ENCODE data around the gene SLIT3. TPM values are rescaled to one million over a fixed set of nuclear protein-coding genes. Genes with fewer than 3 reads are reported as not detected.

The SLIT3 gene
- total and polyA plus RNA-seq, 2 experiments from 2014 or later = 0.59 to 0.71 TPM

DNA sequence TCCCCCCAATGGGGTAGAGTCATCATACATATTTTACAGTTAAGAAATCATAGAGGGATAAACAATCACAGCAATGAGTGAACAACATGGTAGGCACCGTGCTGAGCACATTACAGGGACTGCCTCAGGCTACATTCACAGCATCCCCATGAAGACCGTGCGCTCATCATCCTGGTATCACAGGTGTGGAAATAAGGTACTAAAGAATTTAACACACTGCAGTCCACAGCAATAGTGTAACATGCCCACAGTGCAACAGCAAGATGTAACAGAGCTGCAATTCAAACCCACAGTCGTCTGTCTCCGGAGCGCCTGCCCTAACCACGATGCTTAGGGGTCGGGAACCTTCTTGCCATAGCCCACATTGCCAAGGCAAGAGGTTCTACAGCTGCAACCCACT lies 5.6 kb downstream of the SLIT3 start:
- H3K27ac ChIP-seq (ENCODE audit: low read depth) = no peak overlapping the region
- no peaks in the 10 kb centered on the region for H3F3A ChIP-seq (replicated peaks; ENCODE audit: low read depth)
- no peak overlapping the region for H3K27ac Mint-ChIP-seq
- no peaks in the 10 kb centered on the region for H3K36me3 Mint-ChIP-seq (ENCODE audit: low read depth)
- H3K27me3 ChIP-seq (ENCODE audit: insufficient read depth) = peaks cover 28% of the 10 kb centered on the region
- no peaks in the 10 kb centered on the region for H3K79me2 ChIP-seq (replicated peaks; ENCODE audit: insufficient read depth)
- no peak overlapping the region for H3K4me2 ChIP-seq
- no peaks in the 10 kb centered on the region for H3K9me2 ChIP-seq (ENCODE audit: insufficient read depth)
- DNase-seq (ENCODE audit: low spot score) = no peak
- no peaks in the 10 kb centered on the region for H3K9me3 Mint-ChIP-seq
- peaks cover 23% of the 10 kb centered on the region for H3K27me3 Mint-ChIP-seq (ENCODE audit: insufficient read depth, low read depth, poor library complexity)
- H3K4me1 ChIP-seq (ENCODE audit: insufficient read depth) = no peaks in the 10 kb centered on the region
- no peak overlapping the region for H2AFZ ChIP-seq
- peaks cover 5% of the 10 kb centered on the region for H3K4me1 Mint-ChIP-seq
- H3K36me3 ChIP-seq (ENCODE audit: insufficient read depth) = no peaks in the 10 kb centered on the region
- TF ChIP-seq EZH2 (IDR thresholded peaks at IDR 0.05; ENCODE audit: low read depth, unreplicated experiment) (no peak), STAT1 (IDR thresholded peaks at IDR 0.05; ENCODE audit: unreplicated experiment) (no peak), ZNF331 (CRISPR knock-in tag; IDR thresholded peaks at IDR 0.05; ENCODE audit: low read depth) (no peak), EZH2phosphoT487 (IDR thresholded peaks at IDR 0.05; ENCODE audit: unreplicated experiment) (no peak), ZNF462 (CRISPR knock-in tag; IDR thresholded peaks at IDR 0.05) (no peak), ZNF114 (CRISPR knock-in tag; IDR thresholded peaks at IDR 0.05) (no peak), CREB1 (CRISPR knock-in tag; IDR thresholded peaks at IDR 0.05; ENCODE audit: low read depth) (no peak), NANOG (IDR thresholded peaks at IDR 0.05; ENCODE audit: borderline replicate concordance) (no peak), JUNB (IDR thresholded peaks at IDR 0.05; ENCODE audit: unreplicated experiment) (no peak), POLR2AphosphoS5 (IDR thresholded peaks at IDR 0.05; ENCODE audit: low read depth) (no peak)
- TF ChIP-seq, protein P1, sequence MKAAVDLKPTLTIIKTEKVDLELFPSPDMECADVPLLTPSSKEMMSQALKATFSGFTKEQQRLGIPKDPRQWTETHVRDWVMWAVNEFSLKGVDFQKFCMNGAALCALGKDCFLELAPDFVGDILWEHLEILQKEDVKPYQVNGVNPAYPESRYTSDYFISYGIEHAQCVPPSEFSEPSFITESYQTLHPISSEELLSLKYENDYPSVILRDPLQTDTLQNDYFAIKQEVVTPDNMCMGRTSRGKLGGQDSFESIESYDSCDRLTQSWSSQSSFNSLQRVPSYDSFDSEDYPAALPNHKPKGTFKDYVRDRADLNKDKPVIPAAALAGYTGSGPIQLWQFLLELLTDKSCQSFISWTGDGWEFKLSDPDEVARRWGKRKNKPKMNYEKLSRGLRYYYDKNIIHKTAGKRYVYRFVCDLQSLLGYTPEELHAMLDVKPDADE (IDR thresholded peaks at IDR 0.05) = no peak
- TF ChIP-seq, protein P2, sequence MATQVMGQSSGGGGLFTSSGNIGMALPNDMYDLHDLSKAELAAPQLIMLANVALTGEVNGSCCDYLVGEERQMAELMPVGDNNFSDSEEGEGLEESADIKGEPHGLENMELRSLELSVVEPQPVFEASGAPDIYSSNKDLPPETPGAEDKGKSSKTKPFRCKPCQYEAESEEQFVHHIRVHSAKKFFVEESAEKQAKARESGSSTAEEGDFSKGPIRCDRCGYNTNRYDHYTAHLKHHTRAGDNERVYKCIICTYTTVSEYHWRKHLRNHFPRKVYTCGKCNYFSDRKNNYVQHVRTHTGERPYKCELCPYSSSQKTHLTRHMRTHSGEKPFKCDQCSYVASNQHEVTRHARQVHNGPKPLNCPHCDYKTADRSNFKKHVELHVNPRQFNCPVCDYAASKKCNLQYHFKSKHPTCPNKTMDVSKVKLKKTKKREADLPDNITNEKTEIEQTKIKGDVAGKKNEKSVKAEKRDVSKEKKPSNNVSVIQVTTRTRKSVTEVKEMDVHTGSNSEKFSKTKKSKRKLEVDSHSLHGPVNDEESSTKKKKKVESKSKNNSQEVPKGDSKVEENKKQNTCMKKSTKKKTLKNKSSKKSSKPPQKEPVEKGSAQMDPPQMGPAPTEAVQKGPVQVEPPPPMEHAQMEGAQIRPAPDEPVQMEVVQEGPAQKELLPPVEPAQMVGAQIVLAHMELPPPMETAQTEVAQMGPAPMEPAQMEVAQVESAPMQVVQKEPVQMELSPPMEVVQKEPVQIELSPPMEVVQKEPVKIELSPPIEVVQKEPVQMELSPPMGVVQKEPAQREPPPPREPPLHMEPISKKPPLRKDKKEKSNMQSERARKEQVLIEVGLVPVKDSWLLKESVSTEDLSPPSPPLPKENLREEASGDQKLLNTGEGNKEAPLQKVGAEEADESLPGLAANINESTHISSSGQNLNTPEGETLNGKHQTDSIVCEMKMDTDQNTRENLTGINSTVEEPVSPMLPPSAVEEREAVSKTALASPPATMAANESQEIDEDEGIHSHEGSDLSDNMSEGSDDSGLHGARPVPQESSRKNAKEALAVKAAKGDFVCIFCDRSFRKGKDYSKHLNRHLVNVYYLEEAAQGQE (IDR thresholded peaks at IDR 0.05; ENCODE audit: unreplicated experiment) = no peak
- TF ChIP-seq, protein P3, sequence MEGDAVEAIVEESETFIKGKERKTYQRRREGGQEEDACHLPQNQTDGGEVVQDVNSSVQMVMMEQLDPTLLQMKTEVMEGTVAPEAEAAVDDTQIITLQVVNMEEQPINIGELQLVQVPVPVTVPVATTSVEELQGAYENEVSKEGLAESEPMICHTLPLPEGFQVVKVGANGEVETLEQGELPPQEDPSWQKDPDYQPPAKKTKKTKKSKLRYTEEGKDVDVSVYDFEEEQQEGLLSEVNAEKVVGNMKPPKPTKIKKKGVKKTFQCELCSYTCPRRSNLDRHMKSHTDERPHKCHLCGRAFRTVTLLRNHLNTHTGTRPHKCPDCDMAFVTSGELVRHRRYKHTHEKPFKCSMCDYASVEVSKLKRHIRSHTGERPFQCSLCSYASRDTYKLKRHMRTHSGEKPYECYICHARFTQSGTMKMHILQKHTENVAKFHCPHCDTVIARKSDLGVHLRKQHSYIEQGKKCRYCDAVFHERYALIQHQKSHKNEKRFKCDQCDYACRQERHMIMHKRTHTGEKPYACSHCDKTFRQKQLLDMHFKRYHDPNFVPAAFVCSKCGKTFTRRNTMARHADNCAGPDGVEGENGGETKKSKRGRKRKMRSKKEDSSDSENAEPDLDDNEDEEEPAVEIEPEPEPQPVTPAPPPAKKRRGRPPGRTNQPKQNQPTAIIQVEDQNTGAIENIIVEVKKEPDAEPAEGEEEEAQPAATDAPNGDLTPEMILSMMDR (conservative IDR thresholded peaks at IDR 0.05; ENCODE audit: low read depth in 2 of 2) = no peak
- no peak overlapping the region for H3K4me3 ChIP-seq
- no peaks in the 10 kb centered on the region; the same call in 1 of the 2 replicates for H4K20me1 ChIP-seq (replicated peaks; ENCODE audit: insufficient read depth)
- ATAC-seq = no peak
- no peak overlapping the region for H3K4me3 Mint-ChIP-seq

All from GM23338 (cell line).